ENCODE results near the gene ZBTB7C. TPM values are rescaled to one million over a fixed set of nuclear protein-coding genes. Genes with fewer than 3 reads are reported as not detected.

Gene ZBTB7C
- total RNA-seq, 2 experiments from 2014 or later = not detected

DNA sequence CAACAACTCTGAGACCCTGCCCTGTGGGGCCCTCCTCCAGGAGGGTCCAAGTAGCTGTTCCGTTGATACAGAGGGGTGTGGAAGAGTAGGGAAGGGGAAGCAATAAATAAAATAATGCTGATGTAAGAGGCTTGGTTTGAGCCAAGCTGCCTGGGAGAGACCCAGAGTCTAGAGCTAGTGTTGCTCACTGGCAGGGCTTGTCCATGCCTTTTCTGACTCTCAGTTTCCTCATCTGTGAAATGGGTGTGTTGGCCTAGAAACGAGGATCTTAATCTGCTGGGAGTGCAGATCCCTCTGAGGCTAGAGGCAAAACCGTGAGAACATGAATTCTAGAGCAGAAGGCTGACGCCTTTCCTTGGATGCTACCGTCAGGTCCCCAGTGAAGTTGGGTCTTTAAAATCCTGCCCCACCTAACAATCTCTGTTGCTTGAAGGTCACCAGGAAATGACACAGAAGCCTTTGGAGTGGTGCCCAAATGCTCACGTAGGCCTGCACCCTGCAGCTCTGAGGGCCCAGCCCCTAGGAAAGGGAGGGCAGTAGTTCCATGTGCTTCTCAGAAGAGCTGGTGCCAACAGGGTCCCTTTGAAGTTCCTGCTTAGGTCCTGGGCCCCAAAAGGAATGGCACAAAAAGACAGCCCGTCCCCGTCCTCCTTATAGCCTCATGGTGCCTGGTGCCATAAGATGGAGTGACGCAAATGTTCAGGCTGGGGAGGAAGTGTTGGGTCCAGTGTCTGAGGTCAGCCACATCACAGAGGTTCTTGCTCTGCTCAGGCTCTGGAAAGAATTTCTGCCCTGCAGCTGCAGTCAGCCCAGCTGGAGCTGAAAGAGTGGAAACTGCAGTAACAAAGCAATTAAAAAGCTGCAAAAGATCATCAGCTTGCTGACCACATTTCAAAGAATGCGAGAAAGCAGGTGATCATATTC is 405.5 kb downstream of the ZBTB7C start:
- Mint-ChIP-seq H3K4me1 (ENCODE audit: low read depth) (peaks cover 6% of the 10 kb centered on the region), H3K9me3 (no peaks in the 10 kb centered on the region), H3K27ac (no peak overlapping the region), H3K27me3 (peaks cover 4% of the 10 kb centered on the region), H3K4me3 (no peak overlapping the region), H3K36me3 (ENCODE audit: low read depth) (no peaks in the 10 kb centered on the region)
- ChIA-PET CTCF (interaction anchor here (1.2 to 1.3 kb wide), 2 partner anchors 231 to 442 kb away, joined by 3 to 4 read pairs; no protein-coding TSS in a partner anchor), POLR2A (interaction anchor here (0.9 kb wide), 1 partner anchor 13 kb away, joined by 3 read pairs; no protein-coding TSS in a partner anchor)
- intact Hi-C loops (cut with micrococcal nuclease) = no loop called here
- TF ChIP-seq, protein P1, sequence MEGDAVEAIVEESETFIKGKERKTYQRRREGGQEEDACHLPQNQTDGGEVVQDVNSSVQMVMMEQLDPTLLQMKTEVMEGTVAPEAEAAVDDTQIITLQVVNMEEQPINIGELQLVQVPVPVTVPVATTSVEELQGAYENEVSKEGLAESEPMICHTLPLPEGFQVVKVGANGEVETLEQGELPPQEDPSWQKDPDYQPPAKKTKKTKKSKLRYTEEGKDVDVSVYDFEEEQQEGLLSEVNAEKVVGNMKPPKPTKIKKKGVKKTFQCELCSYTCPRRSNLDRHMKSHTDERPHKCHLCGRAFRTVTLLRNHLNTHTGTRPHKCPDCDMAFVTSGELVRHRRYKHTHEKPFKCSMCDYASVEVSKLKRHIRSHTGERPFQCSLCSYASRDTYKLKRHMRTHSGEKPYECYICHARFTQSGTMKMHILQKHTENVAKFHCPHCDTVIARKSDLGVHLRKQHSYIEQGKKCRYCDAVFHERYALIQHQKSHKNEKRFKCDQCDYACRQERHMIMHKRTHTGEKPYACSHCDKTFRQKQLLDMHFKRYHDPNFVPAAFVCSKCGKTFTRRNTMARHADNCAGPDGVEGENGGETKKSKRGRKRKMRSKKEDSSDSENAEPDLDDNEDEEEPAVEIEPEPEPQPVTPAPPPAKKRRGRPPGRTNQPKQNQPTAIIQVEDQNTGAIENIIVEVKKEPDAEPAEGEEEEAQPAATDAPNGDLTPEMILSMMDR (IDR thresholded peaks at IDR 0.05) = no peak
- ATAC-seq (peak; percentile 72), DNase-seq (peak; percentile 50)

GRCh38 chr18:48002933-48003365 is 406.2 kb downstream of the ZBTB7C start:
- DNase-seq (no peak), ATAC-seq (no peak)
- ChIA-PET CTCF (interaction anchor here (1.3 kb wide), 1 partner anchor 230 kb away, joined by 4 read pairs; no protein-coding TSS in a partner anchor), POLR2A (interaction anchor here (0.9 kb wide), 1 partner anchor 13 kb away, joined by 3 read pairs; no protein-coding TSS in a partner anchor)
- Mint-ChIP-seq H3K27me3 (peaks cover 2% of the 10 kb centered on the region), H3K27ac (no peak overlapping the region), H3K4me3 (no peak overlapping the region), H3K36me3 (ENCODE audit: low read depth) (no peaks in the 10 kb centered on the region), H3K4me1 (ENCODE audit: low read depth) (peaks cover 6% of the 10 kb centered on the region), H3K9me3 (no peaks in the 10 kb centered on the region)
- TF ChIP-seq, protein P1 (IDR thresholded peaks at IDR 0.05) = no peak
- intact Hi-C loops (cut with micrococcal nuclease) = no loop called here

GRCh38 chr18:48000701-48001100 is 408.5 kb downstream of the ZBTB7C start:
- no peak overlapping the region for H3K4me3 Mint-ChIP-seq
- ATAC-seq (no peak), DNase-seq (no peak)
- no peaks in the 10 kb centered on the region for H3K36me3 Mint-ChIP-seq (ENCODE audit: low read depth)
- intact Hi-C loops (cut with micrococcal nuclease) = no loop called here
- TF ChIP-seq, protein P1 (IDR thresholded peaks at IDR 0.05) = no peak
- H3K9me3 Mint-ChIP-seq = peaks cover 13% of the 10 kb centered on the region
- ChIA-PET CTCF (no interaction called here), POLR2A (interaction anchor here (0.5 kb wide), 1 partner anchor 11 kb away, joined by 3 read pairs; no protein-coding TSS in a partner anchor)
- no peaks in the 10 kb centered on the region for H3K27me3 Mint-ChIP-seq
- H3K27ac Mint-ChIP-seq = no peak overlapping the region
- peaks cover 6% of the 10 kb centered on the region for H3K4me1 Mint-ChIP-seq (ENCODE audit: low read depth)

- no peak overlapping the region for H3K4me3 Mint-ChIP-seq
- no peak overlapping the region for H3K27ac Mint-ChIP-seq
- peaks cover 13% of the 10 kb centered on the region for H3K9me3 Mint-ChIP-seq
- POLR2A ChIA-PET = no interaction called here
- intact Hi-C loops (cut with micrococcal nuclease) = no loop called here
- CTCF ChIA-PET = no interaction called here
- H3K36me3 Mint-ChIP-seq (ENCODE audit: low read depth) = no peaks in the 10 kb centered on the region
- TF ChIP-seq, protein P1 (IDR thresholded peaks at IDR 0.05) = no peak
- peaks cover 6% of the 10 kb centered on the region for H3K4me1 Mint-ChIP-seq (ENCODE audit: low read depth)
- ATAC-seq = no peak
- DNase-seq = no peak
- H3K27me3 Mint-ChIP-seq = no peaks in the 10 kb centered on the region
These were observed 409.4 kb downstream of the ZBTB7C start for GRCh38 chr18:47999801-48000248.

All from activated CD8-positive, alpha-beta T cell treated with anti-CD3 and anti-CD28 coated beads for 36 hours (primary cell).